GM23338 (cell line): Measurements from ENCODE around the gene FKBP1A.

Source experiments
- CREB1 ChIP-seq: fragments of 250-450 bp; sonication (Bioruptor Pico); IDR thresholded peaks from 2 replicates; pipeline ENCODE4 v1.5.0; 2020; ENCODE audit warnings: low read depth, mild to moderate bottlenecking, moderate library complexity
- CTCF ChIP-seq, 2 experiments: fragments of 200-600 bp in 1 of 2; sonication (generic) in 1 of 2; conservative IDR thresholded peaks; 2 replicates each; pipeline versions ENCODE4 v1.5.1 to v1.6.1; 2016 to 2017; ENCODE audit warnings: antibody characterized with exemption in 2 of 2, low read depth in 2 of 2, mild to moderate bottlenecking in 2 of 2, moderate library complexity in 1 of 2
- EZH2 ChIP-seq: fragments of 200-600 bp; sonication (generic); IDR thresholded peaks from one replicate; pipeline ENCODE4 v1.8.0; 2017; ENCODE audit warnings: antibody characterized with exemption, mild to moderate bottlenecking, low read depth; ENCODE audit not compliant: unreplicated experiment
- EZH2phosphoT487 ChIP-seq: fragments of 200-600 bp; sonication (generic); IDR thresholded peaks from one replicate; pipeline ENCODE4 v1.8.1; 2018; ENCODE audit warnings: antibody characterized with exemption; ENCODE audit not compliant: unreplicated experiment
- JUNB ChIP-seq: IDR thresholded peaks from one replicate; pipeline ENCODE4 v1.6.1; 2016; ENCODE audit warnings: antibody characterized with exemption; ENCODE audit not compliant: unreplicated experiment
- POLR2AphosphoS5 ChIP-seq: IDR thresholded peaks from 2 replicates; pipeline ENCODE4 v1.6.1; 2016; ENCODE audit warnings: antibody characterized with exemption, low read depth
- STAT1 ChIP-seq: IDR thresholded peaks from one replicate; pipeline ENCODE4 v1.6.1; 2016; ENCODE audit warnings: antibody characterized with exemption; ENCODE audit not compliant: unreplicated experiment
- ZNF114 ChIP-seq: fragments of 250-450 bp; sonication (Bioruptor Pico); IDR thresholded peaks from 2 replicates; pipeline ENCODE4 v1.5.0; 2020; ENCODE audit warnings: mild to moderate bottlenecking, moderate library complexity
- TF ChIP-seq, protein P1 (sequence below): IDR thresholded peaks from one replicate; pipeline ENCODE4 v1.6.1; 2018; ENCODE audit warnings: antibody characterized with exemption; ENCODE audit not compliant: unreplicated experiment

- TF ChIP-seq CTCF (conservative IDR thresholded peaks at IDR 0.05; ENCODE audit: low read depth in 2 of 2), result no peak
- no peak for TF ChIP-seq EZH2phosphoT487
- TF ChIP-seq, protein P1, sequence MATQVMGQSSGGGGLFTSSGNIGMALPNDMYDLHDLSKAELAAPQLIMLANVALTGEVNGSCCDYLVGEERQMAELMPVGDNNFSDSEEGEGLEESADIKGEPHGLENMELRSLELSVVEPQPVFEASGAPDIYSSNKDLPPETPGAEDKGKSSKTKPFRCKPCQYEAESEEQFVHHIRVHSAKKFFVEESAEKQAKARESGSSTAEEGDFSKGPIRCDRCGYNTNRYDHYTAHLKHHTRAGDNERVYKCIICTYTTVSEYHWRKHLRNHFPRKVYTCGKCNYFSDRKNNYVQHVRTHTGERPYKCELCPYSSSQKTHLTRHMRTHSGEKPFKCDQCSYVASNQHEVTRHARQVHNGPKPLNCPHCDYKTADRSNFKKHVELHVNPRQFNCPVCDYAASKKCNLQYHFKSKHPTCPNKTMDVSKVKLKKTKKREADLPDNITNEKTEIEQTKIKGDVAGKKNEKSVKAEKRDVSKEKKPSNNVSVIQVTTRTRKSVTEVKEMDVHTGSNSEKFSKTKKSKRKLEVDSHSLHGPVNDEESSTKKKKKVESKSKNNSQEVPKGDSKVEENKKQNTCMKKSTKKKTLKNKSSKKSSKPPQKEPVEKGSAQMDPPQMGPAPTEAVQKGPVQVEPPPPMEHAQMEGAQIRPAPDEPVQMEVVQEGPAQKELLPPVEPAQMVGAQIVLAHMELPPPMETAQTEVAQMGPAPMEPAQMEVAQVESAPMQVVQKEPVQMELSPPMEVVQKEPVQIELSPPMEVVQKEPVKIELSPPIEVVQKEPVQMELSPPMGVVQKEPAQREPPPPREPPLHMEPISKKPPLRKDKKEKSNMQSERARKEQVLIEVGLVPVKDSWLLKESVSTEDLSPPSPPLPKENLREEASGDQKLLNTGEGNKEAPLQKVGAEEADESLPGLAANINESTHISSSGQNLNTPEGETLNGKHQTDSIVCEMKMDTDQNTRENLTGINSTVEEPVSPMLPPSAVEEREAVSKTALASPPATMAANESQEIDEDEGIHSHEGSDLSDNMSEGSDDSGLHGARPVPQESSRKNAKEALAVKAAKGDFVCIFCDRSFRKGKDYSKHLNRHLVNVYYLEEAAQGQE, result no peak
- TF ChIP-seq POLR2AphosphoS5, result no peak
- TF ChIP-seq CREB1, result no peak
- no peak for TF ChIP-seq EZH2
- TF ChIP-seq STAT1, result no peak
- TF ChIP-seq ZNF114, result no peak
- TF ChIP-seq JUNB, result no peak
Observed at GRCh38 chr20:1381753-1382591, 10.9 kb downstream of the FKBP1A start.
